Measurements from ENCODE around the gene ASB1.
"Not testable (repeated sequence)": the region's sequence is repeated elsewhere in the genome, so short reads cannot be mapped to it uniquely, and the experiment has no call there.

Gene ASB1

DNA sequence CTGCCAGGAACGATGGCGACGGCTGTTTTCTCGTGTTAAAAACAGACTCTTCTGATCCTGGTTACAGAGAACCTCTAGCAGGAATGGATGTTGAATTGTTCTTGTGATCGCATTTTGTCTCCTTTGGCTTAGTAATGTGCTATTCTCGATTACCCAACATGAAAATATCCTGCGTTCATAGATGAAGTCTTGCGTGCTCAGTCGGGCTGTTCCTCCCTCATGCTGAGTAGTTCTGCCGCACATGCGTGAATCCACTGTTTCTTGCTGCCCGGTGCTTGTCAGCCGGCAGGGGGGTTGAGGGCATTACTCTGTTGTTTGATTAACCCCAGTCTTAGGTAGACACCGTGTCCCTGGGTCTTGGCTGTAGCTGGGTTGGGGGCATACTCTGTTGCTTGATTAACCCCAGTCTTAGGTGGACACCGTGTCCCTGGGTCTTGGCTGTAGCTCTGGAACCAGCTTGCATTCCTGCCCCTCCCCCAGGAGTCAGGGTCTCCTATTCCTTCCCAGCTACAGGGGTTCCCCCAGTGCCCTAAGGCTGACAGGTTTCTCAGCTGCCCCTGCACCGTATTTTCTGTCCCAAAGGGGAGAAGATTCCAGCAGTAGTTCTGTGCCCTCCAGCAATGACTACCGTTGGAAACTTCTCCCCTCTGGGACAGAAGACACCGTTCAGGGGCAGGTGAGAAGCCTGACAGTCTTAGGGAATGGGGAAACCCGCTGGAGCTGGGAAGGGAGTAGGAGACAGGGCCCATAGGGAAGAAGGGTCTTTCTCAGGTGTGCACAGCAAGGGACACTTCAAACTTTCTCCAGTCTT is 22.1 kb upstream of the ASB1 start:
- no peak for DNase-seq

- DNase-seq: not testable (repeated sequence)
Measured at GRCh38 chr2:238405217-238405555, 21.5 kb upstream of the ASB1 start.

GRCh38 chr2:238406221-238406997 is 20.3 kb upstream of the ASB1 start:
- no peak for DNase-seq

- DNase-seq: no peak
Measured at GRCh38 chr2:238406998-238407285, 19.8 kb upstream of the ASB1 start.

- no peak for DNase-seq
Measured at GRCh38 chr2:238407566-238407965, 19.2 kb upstream of the ASB1 start.

DNA sequence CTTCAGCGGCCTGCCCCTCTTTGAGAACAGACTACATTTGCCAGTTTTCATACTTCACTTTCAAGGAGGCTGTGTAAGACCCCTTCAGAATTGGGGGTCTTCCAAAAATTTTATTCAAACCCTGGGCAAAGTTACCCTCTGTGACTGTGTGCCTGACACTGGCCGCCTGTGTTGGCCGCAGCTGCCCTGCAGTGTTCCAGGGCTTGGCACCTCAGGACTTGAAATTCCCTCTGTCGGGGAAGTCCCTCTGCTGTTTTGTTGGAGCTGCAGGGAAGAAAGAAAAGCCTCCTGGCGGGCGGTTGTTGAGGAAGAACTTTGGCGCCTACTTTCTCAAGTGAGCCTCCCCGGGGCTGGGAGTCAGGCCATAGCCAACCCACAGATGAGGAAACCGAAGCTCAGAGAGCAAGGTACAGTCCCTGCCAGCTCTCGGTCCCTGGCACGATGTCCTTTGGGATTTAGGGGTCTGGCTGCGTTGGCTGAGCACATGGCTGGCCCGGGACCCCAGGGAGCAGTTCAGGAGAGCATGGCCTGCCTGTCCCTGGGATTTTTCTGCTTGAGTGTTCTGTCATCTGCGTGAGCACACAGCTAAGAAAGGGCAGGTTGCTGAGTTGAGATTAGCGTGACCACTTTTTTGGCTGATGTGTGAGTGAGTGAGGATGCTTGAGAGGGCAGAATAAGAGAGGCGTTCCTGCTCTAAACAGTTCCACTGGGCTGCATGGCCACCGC is 17.9 kb upstream of the ASB1 start:
- no peak for DNase-seq

DNA sequence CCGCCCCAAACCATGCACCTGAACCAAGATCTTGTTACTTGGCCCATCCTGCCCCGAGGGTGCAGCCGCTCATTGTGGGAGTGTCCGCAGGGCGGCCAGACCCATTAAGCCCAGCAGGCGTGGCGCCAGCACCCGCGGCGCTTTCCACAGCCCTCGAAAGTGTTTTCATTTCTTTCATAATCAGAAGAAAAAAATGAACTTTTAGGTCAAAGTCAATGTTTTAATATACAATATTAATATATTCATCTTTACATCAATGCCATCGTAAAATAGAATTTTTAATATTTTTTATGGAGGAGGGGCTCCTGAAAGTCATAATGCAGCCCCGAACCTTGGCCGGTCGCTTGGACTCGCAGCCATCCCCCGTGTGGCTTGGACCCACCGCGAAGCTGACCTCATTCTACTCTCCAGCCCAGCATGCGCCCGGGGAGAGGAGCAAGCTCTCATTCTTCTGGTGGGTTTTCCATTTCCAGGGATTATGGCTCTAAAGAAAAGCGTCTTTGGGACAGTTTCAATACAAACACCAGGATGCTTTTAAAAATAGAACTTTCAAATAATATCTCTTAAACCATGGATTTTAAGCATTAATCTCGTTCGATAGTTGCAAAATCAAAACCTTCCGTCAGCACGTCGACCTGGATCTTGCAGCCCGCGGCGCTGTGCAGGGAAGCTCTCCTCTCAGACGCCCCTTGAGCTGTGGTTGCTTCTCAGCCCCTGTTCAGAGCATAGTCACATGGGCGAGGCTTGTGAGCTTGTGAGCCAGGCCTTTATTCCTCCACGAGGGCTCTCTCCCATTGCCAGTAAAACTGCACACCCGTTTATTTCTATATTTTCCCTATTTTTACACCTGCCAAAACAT is 17.2 kb upstream of the ASB1 start:
- DNase-seq: no peak

DNA sequence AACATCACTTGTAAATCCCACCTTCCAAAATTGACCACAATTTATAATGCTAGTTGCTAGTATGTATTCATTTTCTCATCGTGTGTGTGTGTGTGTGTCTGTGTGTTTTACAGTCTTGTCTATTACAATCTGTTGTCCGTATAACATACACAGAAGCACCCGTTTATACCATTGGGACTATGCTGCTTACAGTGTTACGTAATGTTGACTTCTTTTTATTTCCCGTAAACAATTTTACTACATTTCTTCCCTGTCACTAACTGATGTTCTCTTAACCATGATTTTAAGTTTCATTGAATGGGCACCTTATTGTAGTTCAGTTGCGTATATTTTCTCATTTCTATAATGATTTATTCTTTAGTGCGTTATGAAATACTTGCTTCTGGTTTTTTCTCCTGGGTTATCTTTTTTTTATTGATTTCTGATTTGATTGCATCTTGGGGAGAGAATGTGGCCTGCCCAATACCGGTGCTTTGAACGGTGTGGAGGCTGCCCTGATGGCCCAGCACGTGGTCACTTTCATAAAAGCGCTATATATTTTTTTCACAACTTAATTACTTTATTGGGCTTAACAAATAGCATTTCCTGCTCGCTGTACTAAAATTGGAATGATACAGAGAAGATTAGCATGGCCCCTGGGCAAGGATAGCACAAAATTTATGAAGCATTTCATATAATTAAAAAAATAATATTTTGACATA is 14.5 kb upstream of the ASB1 start:
- DNase-seq: no peak

DNA sequence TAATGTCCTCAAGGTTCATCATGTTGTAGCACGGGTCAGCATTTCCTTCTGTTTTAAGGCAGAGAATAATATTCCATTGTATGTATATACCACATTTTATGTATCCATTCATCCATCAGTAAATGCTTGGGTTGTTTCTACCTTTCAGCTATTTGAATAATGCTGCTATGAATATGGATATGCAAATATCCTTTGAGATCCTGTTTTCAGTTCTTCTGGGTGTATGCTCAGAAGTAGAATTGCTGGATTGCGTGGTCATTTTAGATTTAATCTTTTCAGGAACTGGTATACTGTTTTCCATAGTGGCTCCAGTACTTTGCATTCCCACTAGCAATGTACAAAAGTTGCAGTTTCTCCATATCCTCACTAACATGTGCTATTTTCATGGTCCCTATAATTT is 13.4 kb upstream of the ASB1 start:
- DNase-seq: no peak

DNA sequence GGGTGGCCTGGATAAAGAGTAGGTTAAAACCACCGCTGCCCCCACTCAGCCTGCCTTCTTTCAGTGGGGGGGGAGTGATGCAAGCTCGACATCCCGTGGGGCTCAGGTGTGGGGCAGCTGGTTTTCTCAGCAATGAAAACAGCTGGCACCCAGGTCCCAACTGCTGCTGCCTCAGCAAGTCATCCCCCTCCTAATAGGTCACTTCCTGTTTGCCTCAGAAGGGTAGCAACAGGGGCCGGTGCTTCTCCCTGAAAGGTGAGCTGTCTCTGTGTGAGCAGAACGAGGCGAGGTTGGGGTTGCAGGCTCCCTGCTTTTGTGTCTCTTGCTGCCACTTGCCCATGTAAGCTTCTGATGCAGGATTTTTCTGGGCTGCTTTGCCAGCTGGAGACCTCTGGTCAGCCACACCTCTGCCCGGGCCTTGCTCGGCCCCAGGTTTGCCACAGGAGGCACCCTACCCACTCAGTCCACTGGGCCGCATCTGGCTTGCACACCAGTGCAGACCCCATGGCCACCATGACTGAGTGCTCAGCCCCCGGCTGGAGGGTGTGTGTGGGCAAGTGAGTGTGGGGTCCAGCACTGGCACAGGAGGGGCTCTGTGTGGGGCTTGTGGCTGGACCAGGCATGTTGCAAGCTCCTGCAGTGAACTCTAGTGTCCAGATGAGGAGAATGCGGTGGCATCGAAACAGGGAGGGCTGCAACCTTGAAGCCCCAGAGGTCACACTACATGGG is 11.5 kb upstream of the ASB1 start:
- DNase-seq: no peak

GRCh38 chr2:238415893-238416292 is 10.8 kb upstream of the ASB1 start:
- DNase-seq: no peak

- DNase-seq: no peak
Measured at GRCh38 chr2:238418196-238418998, 8.3 kb upstream of the ASB1 start.

- DNase-seq: no peak
Measured at GRCh38 chr2:238418999-238419546, 7.7 kb upstream of the ASB1 start.

DNA sequence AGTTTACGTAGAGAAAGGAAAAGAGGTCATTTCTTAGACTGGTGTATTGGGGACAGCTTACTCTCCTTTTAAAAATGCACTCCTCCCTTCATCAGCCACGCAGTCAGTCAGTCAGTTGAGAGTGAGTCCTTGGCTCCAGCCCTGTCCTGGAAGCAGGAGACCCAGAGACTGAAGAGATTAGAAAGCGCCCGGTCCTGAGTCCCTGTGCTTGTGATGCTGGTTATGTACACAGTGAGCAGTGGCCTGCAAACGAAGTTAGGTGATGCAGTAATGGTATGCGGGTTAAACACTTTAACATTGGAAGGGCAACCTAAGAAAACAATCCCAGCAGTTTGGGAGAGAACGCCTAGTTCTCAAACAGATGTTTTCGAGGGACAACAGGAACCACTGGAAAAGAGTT is 6.3 kb upstream of the ASB1 start:
- DNase-seq: no peak

- no peak for DNase-seq
Measured at GRCh38 chr2:238420878-238421694, 5.6 kb upstream of the ASB1 start.

DNA sequence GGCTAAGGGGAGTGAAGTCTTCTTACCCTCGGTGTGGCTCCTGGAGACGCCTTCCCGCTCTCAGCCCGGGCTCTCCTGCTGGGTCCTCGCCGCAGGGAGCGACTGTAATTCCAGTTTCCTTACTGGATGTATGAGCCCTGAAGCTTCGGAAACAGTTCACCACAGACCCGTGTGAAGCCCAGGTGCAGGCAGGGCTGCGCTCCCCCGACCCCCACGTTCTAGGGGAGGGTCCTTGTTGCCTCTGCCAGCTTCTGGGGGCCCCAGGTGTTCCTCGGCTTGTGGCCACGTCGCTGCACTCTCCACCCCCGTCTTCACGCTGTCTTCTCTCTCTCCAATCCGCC is 5.1 kb upstream of the ASB1 start:
- no peak for DNase-seq

- DNase-seq: no peak
Measured at GRCh38 chr2:238422285-238422684, 4.4 kb upstream of the ASB1 start.

DNA sequence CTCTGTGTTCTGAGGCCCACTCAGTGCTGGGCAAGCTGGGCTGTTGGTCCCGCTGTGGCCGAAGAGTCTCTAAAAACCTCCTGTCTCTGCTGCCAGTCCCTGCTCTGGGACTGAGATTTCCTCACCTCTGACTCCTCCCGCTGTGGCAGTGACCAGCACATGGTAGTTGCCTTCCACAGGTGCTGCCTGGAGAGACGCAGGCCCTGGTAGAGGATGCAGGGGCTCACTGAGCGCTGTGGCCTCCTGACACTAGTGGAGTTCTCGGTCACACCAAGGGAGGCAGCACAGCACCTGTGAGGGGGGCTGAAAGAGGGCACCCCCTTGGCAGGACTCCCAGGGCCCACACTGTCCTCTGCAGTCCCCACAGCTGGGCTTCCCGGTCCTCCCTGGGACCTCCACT is 3.8 kb upstream of the ASB1 start:
- DNase-seq: no peak

DNA sequence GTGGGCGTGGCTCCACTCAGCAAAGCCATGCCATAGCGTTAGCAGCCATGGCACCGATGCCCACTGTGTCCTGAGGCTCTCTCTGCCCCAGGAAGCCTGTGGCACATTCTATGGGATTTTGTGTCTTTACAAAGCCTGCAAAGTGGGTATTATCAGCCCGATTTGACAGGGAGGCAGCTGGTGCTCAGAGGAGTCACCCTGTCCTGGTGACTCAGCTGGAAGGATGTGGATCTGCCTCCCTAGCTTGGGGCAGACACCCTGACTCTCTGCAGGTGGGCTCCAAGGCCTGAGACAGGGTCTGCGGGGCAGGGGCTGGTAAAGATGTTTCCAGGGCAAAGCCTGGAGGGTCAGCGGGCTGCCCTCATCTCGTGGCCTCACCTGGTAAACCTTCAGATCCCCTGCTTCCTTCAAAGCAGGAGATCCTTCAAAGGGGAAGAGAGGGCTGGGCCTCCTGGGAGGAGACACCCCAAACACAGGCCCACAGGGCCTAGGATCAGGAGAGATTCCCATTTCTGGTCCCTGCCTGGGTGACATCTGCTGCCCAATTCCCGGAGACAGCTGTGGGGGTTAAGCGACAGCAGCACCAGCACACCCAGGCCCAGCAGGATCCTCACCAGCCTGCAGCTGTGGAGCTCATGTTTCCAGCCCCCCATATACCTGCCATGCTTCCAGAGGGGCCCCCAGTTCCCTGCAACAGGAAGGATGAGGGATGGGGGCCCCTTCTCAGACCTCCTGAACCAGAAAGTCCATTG is 3.0 kb upstream of the ASB1 start:
- no peak for DNase-seq
